OCI-LY3 (cell line): Measurements from ENCODE around the gene TPX2.

Source experiments
- EZH2phosphoT487 ChIP-seq: fragments of 200-600 bp; shearing (Covaris generic); IDR thresholded peaks from 2 replicates; pipeline ENCODE4 v1.6.1; 2018; ENCODE audit warnings: antibody characterized with exemption, mixed run types, low read depth
- TF ChIP-seq, protein P1 (sequence below): fragments of 200-600, 300-600 bp; sonication (generic); IDR thresholded peaks from 2 replicates; pipeline ENCODE4 v1.5.1; 2014; ENCODE audit warnings: antibody characterized with exemption, low read length, low read depth

DNA sequence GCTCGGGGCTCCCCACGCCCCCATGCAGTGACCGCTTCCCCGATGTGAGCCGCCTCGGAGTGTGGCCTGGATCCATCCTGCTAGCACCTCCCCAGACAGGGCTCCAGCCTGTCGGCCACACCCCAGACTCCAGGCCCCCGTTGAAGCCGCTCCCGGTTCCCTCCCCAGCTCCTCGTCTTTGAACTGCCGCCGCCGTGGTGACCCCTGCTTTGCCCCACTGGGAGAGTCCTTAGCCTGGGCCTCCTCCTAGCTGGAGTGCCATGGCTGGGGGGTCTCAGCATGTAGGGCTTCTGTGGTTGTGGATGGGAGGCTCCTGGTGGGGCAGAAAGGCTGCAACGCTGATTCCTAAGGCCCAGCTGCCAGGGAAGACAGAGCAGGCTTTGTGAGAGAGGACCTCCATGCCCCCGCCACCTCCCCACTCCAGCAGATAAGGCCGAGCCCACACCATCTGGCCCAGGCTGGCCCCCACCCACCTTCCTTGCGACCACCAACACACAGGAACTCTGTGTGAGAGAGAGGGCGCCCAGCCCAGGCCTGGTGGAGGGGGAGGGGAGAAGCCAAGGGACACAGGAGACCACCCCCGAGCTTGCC lies 94.9 kb downstream of the TPX2 start:
- TF ChIP-seq, protein P1, sequence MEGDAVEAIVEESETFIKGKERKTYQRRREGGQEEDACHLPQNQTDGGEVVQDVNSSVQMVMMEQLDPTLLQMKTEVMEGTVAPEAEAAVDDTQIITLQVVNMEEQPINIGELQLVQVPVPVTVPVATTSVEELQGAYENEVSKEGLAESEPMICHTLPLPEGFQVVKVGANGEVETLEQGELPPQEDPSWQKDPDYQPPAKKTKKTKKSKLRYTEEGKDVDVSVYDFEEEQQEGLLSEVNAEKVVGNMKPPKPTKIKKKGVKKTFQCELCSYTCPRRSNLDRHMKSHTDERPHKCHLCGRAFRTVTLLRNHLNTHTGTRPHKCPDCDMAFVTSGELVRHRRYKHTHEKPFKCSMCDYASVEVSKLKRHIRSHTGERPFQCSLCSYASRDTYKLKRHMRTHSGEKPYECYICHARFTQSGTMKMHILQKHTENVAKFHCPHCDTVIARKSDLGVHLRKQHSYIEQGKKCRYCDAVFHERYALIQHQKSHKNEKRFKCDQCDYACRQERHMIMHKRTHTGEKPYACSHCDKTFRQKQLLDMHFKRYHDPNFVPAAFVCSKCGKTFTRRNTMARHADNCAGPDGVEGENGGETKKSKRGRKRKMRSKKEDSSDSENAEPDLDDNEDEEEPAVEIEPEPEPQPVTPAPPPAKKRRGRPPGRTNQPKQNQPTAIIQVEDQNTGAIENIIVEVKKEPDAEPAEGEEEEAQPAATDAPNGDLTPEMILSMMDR = no peak
- TF ChIP-seq EZH2phosphoT487 = no peak
